T-helper 2 cell treated with Interferon-gamma antibody and Interleukin-4, amounts not matched to agents 5 μg/mL and 100 μg/mL, for 36 hours (primary cell): ENCODE data around the gene OR2D2.
A peak's percentile ranks its signal among the peaks of the same experiment; 100 is the strongest.
"Not testable (repeated sequence)": the region's sequence is repeated elsewhere in the genome, so short reads cannot be mapped to it uniquely, and the experiment has no call there.

Source experiments
- DNase-seq: peaks from one replicate; pipeline ENCODE4 v3.0.0; 2021; ENCODE audit warnings: low spot score
- H3K27ac Mint-ChIP-seq: one replicate; pipeline ENCODE4 v1.8.0; 2021; ENCODE audit warnings: mild to moderate bottlenecking, mixed read lengths
- H3K27me3 Mint-ChIP-seq: one replicate; pipeline ENCODE4 v1.8.0; 2021; ENCODE audit warnings: low read depth, mixed read lengths
- H3K36me3 Mint-ChIP-seq: one replicate; pipeline ENCODE4 v1.8.0; 2021; ENCODE audit warnings: low read depth, mixed read lengths
- H3K4me1 Mint-ChIP-seq: one replicate; pipeline ENCODE4 v1.8.0; 2021; ENCODE audit warnings: low read depth, mixed read lengths
- H3K4me3 Mint-ChIP-seq: one replicate; pipeline ENCODE4 v1.8.0; 2022; ENCODE audit warnings: mild to moderate bottlenecking, moderate library complexity, mixed read lengths
- H3K9me3 Mint-ChIP-seq: one replicate; pipeline ENCODE4 v1.8.0; 2021; ENCODE audit warnings: mixed read lengths

OR2D2 gene

DNA sequence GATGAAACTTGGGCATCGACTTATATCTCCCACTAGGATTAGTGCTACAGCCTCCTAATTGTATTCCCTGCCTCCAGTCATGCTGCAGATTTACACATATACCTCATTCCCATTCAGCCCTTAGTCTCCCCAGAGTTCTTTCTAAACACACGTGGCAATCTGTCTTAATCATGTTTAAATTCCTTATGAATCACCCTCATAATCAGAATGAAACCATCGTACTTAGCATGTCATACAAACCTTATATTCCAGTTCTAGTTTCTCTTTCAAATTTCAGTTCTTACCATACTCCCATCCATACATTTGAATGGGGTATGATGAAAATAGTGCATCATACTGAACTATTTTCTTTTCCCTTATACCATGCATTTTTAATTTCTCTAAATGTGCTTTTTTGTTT, 35.4 kb downstream of the OR2D2 start:
- no peak overlapping the region for H3K27ac Mint-ChIP-seq
- H3K4me1 Mint-ChIP-seq: peaks cover 10% of the 10 kb centered on the region
- H3K36me3 Mint-ChIP-seq: no peaks in the 10 kb centered on the region
- peaks cover 13% of the 10 kb centered on the region for H3K9me3 Mint-ChIP-seq
- H3K27me3 Mint-ChIP-seq: peaks cover 3% of the 10 kb centered on the region
- DNase-seq: no peak
- H3K4me3 Mint-ChIP-seq: peak overlapping the region; percentile 3

DNA sequence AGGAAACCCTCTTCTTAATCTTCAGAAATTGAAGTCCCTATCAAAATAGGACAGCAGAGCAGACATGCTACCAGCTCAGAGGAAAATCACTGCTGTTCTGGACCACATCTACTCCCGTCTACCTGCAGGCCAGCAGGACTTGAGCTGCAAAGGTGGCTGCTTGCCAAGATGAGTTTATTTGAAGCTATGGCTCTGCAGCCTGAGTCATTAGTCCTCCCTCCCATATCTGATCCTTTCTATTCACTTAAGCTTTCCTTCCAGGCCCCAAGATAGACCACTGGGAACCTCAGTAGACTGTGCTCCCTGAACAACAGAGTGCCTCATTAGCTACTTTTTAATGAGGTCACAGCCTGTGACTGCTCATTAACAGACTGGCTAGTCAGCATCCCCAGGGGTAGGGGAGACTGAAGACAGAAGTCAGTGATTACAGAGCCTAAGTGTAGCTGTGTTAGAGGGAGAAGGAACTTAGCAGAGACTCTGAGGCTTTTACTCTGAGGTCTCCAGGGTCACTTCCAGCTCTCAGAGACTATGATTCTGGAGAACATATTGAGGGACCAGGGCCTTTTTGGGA, 36.2 kb downstream of the OR2D2 start:
- H3K4me3 Mint-ChIP-seq: no peak overlapping the region
- no peak overlapping the region for H3K27ac Mint-ChIP-seq
- H3K27me3 Mint-ChIP-seq: no peaks in the 10 kb centered on the region
- no peak for DNase-seq
- H3K36me3 Mint-ChIP-seq: no peaks in the 10 kb centered on the region
- H3K9me3 Mint-ChIP-seq: peaks cover 15% of the 10 kb centered on the region
- peaks cover 10% of the 10 kb centered on the region for H3K4me1 Mint-ChIP-seq

DNA sequence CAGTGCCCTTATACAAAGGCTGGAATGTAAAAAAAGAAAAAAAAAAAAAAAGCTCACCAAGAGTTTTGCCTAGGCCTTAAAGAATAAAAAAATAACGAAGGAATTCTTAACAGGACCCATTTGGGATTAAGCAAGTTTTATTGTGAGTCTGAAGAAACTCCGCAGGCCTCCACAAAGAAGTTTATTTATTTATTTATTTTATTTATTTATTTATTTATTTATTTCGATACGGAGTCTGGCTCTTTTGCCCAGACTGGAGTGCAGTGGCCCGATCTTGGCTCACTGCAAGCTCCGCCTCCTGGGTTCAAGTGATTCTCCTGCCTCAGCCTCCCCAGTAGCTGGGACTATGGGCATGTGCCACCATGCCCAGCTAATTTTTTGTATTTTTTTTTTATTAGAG, 37.5 kb downstream of the OR2D2 start:
- H3K36me3 Mint-ChIP-seq, H3K27me3 Mint-ChIP-seq, H3K4me3 Mint-ChIP-seq, DNase-seq, H3K27ac Mint-ChIP-seq: not testable (repeated sequence)
- Mint-ChIP-seq H3K4me1 (peaks cover 10% of the 10 kb centered on the region), H3K9me3 (peaks cover 15% of the 10 kb centered on the region)

DNA sequence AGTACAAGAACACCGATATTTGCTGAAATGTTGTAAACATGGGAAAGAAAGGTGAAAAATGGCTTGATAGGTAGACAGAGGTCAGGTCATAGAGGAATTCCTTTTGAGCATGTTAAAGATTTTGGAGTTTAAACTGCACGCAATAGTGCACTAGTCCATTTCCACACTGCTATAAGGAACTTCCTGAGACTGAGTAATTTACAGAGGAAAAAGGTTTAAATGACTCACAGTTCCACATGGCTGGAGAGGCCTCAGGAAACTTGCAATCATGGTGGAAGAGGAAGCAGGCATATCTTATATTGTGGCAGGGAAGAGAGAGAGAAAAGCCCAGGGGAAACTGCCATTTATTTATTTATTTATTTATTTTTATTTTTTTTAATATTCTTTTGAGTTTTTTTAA, 41.8 kb downstream of the OR2D2 start:
- Mint-ChIP-seq H3K27ac (no peak overlapping the region), H3K4me3 (no peak overlapping the region), H3K36me3 (no peaks in the 10 kb centered on the region), H3K9me3 (peaks cover 15% of the 10 kb centered on the region), H3K4me1 (no peaks in the 10 kb centered on the region), H3K27me3 (peaks cover 4% of the 10 kb centered on the region)
- no peak for DNase-seq

DNA sequence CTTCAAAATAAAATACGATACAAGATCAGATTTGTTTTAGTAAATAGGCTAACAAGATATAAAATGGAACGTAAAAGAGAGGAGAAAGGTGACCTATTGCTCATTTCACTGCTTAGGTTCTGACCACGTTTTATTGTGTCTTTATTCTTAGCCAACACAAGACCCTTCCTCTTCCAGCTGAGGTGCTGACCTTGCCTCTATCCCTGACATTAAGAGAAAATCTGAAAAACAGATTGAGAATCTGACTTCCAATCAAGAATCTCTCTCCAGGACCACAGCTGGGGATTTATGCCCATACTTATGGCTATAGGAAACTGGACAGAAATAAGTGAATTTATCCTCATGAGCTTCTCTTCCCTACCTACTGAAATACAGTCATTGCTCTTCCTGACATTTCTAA, 46.9 kb downstream of the OR2D2 start, which contains the start of gene OR10A5:
Gene OR10A5, plus strand, starts transcription at position 301 of the 400 bp plus-strand sequence. Its CDS starts 0 bp downstream, at position 301.
- peaks cover 7% of the 10 kb centered on the region for H3K4me1 Mint-ChIP-seq

DNA sequence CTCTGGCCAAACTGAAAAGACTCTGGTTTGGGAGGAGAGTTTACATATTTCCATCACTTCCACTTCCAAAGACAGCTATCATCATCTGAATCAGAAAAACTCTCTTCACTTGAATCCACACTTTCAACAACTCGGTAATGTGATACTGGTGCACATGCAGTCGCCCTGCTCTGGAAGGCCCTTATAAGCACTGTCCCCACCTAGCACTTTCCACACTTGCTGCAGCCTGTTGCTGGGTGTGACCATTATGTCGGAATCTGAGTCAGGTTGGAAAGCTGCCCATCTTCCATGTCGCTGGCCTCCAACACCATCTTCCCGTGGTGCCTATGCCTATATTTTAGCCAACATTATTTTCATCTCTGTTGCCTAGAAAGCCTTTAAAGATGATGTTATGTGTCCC, 47.9 kb downstream of the OR2D2 start:
- DNase-seq: no peak
- Mint-ChIP-seq H3K4me1 (peaks cover 7% of the 10 kb centered on the region), H3K27ac (no peak overlapping the region), H3K9me3 (peaks cover 3% of the 10 kb centered on the region), H3K27me3 (peaks cover 10% of the 10 kb centered on the region), H3K4me3 (no peak overlapping the region), H3K36me3 (no peaks in the 10 kb centered on the region)

More for the DNA sequence above, 46.9 kb downstream of the OR2D2 start, which contains the start of gene OR10A5:
- peaks cover 7% of the 10 kb centered on the region for H3K27me3 Mint-ChIP-seq
- H3K9me3 Mint-ChIP-seq: peaks cover 3% of the 10 kb centered on the region
- H3K27ac Mint-ChIP-seq: no peak within 1 kb of the TSS
- no peak for DNase-seq
- H3K36me3 Mint-ChIP-seq: no peaks in the 10 kb centered on the region
- H3K4me3 Mint-ChIP-seq: no peak within 1 kb of the TSS

DNA sequence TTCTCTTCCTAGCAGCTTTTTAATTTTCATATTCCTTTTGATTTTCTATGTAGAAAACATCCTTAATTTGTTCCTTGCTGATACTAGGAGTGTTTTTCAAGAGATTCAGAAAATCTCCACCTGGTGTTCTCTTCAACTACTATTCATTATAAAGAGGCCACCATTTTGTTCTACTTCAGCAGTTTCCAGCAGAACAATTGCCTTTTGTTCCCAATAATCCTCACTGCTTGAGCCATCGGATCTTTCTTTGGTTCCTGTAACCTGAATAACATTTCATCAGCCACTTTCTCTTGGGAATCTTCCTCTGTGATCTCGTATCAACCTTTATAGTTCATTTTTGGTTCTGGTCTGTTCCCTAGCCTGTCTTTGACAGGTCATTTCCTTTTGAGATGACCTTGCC, 48.6 kb downstream of the OR2D2 start:
- H3K4me3 Mint-ChIP-seq: no peak overlapping the region

DNA sequence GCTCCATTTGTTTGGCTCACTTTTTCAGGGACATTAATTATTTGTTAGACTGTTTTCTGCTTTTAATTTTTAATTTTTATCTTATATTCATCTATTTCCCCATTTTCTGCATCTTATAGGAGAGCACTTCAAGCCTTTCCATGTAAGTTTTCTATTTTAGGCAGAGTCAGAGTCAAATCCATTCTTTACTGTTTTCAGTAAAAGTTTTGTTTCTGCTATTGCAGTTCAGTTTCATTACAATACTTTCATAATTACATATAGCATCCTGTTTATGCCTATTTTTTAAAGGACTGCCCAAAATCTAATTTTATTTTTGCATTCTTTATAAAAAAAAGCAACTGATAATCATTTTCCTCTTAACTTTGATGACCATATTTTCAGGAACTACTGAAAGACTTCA, 50.6 kb downstream of the OR2D2 start:
- Mint-ChIP-seq H3K36me3 (no peaks in the 10 kb centered on the region), H3K9me3 (peaks cover 3% of the 10 kb centered on the region), H3K27ac (no peak overlapping the region), H3K27me3 (peaks cover 10% of the 10 kb centered on the region), H3K4me1 (peaks cover 7% of the 10 kb centered on the region), H3K4me3 (no peak overlapping the region)
- no peak for DNase-seq

More for the DNA sequence above, 48.6 kb downstream of the OR2D2 start:
- Mint-ChIP-seq H3K27ac (no peak overlapping the region), H3K4me1 (peaks cover 7% of the 10 kb centered on the region), H3K27me3 (peaks cover 10% of the 10 kb centered on the region), H3K9me3 (peaks cover 3% of the 10 kb centered on the region), H3K36me3 (no peaks in the 10 kb centered on the region)
- DNase-seq: no peak
